ENCODE results near the gene ISYNA1. TPM values are rescaled to one million over a fixed set of nuclear protein-coding genes. Genes with fewer than 3 reads are reported as not detected.
A peak's percentile ranks its signal among the peaks of the same experiment; 100 is the strongest.

Gene ISYNA1
- total RNA-seq, 2 experiments from 2014 or later = 26.7 to 33.5 TPM

DNA sequence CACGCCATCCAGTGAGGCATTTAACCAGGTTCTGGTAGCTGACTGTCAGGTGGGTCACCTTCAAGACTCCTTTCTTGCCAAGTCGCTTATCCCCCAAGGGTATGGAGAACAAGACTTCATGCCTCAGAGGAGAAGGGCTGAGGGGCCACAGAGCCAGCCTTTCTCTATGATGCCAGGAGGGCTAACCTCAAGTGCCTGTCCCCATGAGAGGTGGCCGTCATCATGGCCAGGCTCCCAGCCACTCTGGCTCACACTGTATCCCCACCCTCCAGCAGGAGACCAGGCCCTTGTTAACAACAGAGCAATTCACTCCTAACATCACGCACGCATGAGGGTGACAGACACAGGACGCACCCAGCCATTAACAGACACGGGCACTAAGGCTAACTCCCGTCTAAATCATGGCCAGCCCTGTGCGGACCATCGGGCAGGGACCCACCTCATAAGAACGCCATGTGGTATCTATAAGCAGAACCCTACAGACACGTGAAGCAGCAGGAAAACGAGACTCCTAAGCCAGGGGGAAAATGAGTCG, 38.6 kb upstream of the ISYNA1 start:
- ChIA-PET CTCF (interaction anchor here (0.6 to 1.4 kb wide), 3 partner anchors 10 to 371 kb away, joined by 3 to 4 read pairs (median 3); no protein-coding TSS in a partner anchor), POLR2A (no interaction called here)
- DNase-seq (no peak), ATAC-seq (no peak)
- peaks cover 6% of the 10 kb centered on the region for H3K36me3 Mint-ChIP-seq (ENCODE audit: low read depth)
- H3K4me1 Mint-ChIP-seq (ENCODE audit: low read depth) = peaks cover 70% of the 10 kb centered on the region
- H3K9me3 Mint-ChIP-seq (ENCODE audit: insufficient read depth) = no peaks in the 10 kb centered on the region
- H3K27me3 Mint-ChIP-seq (ENCODE audit: low read depth) = no peaks in the 10 kb centered on the region
- H3K4me3 Mint-ChIP-seq = no peak overlapping the region
- H3K27ac Mint-ChIP-seq = peak overlapping the region; percentile 12

DNA sequence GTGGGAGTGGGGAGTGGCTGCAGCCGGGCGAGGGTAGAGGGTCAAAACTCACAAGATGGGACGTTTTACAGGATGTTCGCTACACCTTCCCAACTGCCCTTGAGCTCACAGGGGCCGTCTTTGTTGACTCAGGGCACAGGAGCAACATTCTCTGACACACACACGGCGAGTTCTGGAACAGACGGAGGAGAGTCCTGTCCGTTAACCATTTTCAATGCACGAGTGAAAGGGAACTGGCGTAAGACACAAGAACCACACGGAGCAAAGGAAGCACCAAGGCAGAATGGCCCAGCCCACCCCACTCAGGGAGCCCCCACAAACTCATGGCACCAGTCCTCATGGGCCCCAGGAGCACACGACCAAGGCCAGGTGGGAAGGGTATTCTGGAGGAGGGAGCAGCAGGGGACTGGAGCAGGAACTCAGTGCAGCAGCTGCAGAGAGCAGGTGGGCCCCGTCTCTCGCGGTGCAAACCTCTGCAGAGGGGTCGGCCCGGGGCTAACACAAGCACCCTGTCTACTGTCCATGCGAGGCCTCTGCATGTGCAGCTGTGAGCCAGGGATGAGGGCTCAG, 37.9 kb upstream of the ISYNA1 start:
- Mint-ChIP-seq H3K4me3 (no peak overlapping the region), H3K27ac (peak overlapping the region; percentile 64), H3K27me3 (ENCODE audit: low read depth) (no peaks in the 10 kb centered on the region), H3K9me3 (ENCODE audit: insufficient read depth) (no peaks in the 10 kb centered on the region), H3K4me1 (ENCODE audit: low read depth) (peaks cover 64% of the 10 kb centered on the region), H3K36me3 (ENCODE audit: low read depth) (peaks cover 3% of the 10 kb centered on the region)
- ATAC-seq (no peak), DNase-seq (no peak)
- ChIA-PET POLR2A (interaction anchor here (0.6 kb wide), 1 partner anchor 203 kb away, joined by 3 read pairs; no protein-coding TSS in a partner anchor), CTCF (interaction anchor here (1.0 to 1.4 kb wide), 2 partner anchors 44 to 372 kb away, joined by 3 read pairs; no protein-coding TSS in a partner anchor)

DNA sequence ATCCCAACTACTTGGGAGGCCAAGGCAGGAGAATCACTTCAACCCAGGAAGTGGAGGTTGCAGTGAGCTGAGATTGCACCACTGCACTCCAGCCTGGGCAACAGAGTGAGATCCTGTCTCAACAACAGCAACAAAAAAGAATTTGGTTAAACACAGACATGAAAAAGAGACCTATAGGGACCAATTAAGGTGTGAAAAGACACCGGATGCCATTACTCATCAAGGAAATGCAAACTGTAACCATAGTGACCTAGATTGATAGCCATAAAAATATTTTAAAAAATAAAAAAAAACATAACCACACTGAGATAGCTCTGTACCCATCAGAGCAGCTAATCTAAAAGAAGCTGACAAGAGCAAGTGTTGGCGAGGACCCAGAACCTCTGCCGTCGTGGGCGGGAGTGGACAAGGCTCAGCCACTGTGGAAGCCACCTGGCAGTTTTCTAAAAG, 37.1 kb upstream of the ISYNA1 start:
- DNase-seq (no peak), ATAC-seq (peak; percentile 62)
- H3K36me3 Mint-ChIP-seq (ENCODE audit: low read depth) = peaks cover 8% of the 10 kb centered on the region

GRCh38 chr19:18474366-18474887, 36.5 kb upstream of the ISYNA1 start:
- Mint-ChIP-seq H3K27me3 (ENCODE audit: low read depth) (no peaks in the 10 kb centered on the region), H3K4me1 (ENCODE audit: low read depth) (peaks cover 58% of the 10 kb centered on the region), H3K36me3 (ENCODE audit: low read depth) (peaks cover 8% of the 10 kb centered on the region), H3K27ac (peak overlapping the region; percentile 64), H3K4me3 (no peak overlapping the region), H3K9me3 (ENCODE audit: insufficient read depth) (no peaks in the 10 kb centered on the region)
- CTCF ChIA-PET = interaction anchor here (6.7 kb wide), 1 partner anchor 46 kb away, joined by 38 read pairs; the partner anchor contains the start of gene ELL
- DNase-seq = no peak
- POLR2A ChIA-PET = no interaction called here
- no peak for ATAC-seq

More for the DNA sequence above, 37.1 kb upstream of the ISYNA1 start:
- CTCF ChIA-PET = interaction anchor here (1.4 kb wide), 1 partner anchor 373 kb away, joined by 3 read pairs; no protein-coding TSS in a partner anchor
- H3K27ac Mint-ChIP-seq = peak overlapping the region; percentile 64
- H3K27me3 Mint-ChIP-seq (ENCODE audit: low read depth) = no peaks in the 10 kb centered on the region
- H3K4me1 Mint-ChIP-seq (ENCODE audit: low read depth) = peaks cover 62% of the 10 kb centered on the region
- no peaks in the 10 kb centered on the region for H3K9me3 Mint-ChIP-seq (ENCODE audit: insufficient read depth)
- H3K4me3 Mint-ChIP-seq = no peak overlapping the region
- POLR2A ChIA-PET = no interaction called here

GRCh38 chr19:18473706-18474087, 35.8 kb upstream of the ISYNA1 start:
- Mint-ChIP-seq H3K27me3 (ENCODE audit: low read depth) (no peaks in the 10 kb centered on the region), H3K27ac (peak overlapping the region; percentile 25), H3K36me3 (ENCODE audit: low read depth) (peaks cover 6% of the 10 kb centered on the region), H3K9me3 (ENCODE audit: insufficient read depth) (no peaks in the 10 kb centered on the region), H3K4me1 (ENCODE audit: low read depth) (peaks cover 53% of the 10 kb centered on the region), H3K4me3 (no peak overlapping the region)
- no peak for ATAC-seq
- POLR2A ChIA-PET = interaction anchor here (0.5 kb wide), 1 partner anchor 26 kb away, joined by 3 read pairs; no protein-coding TSS in a partner anchor
- CTCF ChIA-PET = interaction anchor here (1.2 to 6.7 kb wide), 3 partner anchors 25 to 373 kb away, joined by 3 to 38 read pairs (median 3); partner anchors contain the start of gene ELL
- no peak for DNase-seq

- CTCF ChIA-PET = interaction anchor here (1.0 to 6.7 kb wide), 4 partner anchors 26 to 443 kb away, joined by 3 to 38 read pairs (median 4); partner anchors contain the start of gene ELL
- no peak for ATAC-seq
- POLR2A ChIA-PET = interaction anchor here (0.6 to 1.0 kb wide), 2 partner anchors 32 to 49 kb away, joined by 3 read pairs; partner anchors contain the start of gene ELL
- H3K27ac Mint-ChIP-seq = peak overlapping the region; percentile 25
- no peaks in the 10 kb centered on the region for H3K9me3 Mint-ChIP-seq (ENCODE audit: insufficient read depth)
- H3K36me3 Mint-ChIP-seq (ENCODE audit: low read depth) = peaks cover 6% of the 10 kb centered on the region
- H3K4me3 Mint-ChIP-seq = no peak overlapping the region
- no peak for DNase-seq
- peaks cover 50% of the 10 kb centered on the region for H3K4me1 Mint-ChIP-seq (ENCODE audit: low read depth)
- no peaks in the 10 kb centered on the region for H3K27me3 Mint-ChIP-seq (ENCODE audit: low read depth)
These were observed 35.2 kb upstream of the ISYNA1 start for GRCh38 chr19:18473003-18473705.

- Mint-ChIP-seq H3K9me3 (ENCODE audit: insufficient read depth) (no peaks in the 10 kb centered on the region), H3K36me3 (ENCODE audit: low read depth) (peaks cover 6% of the 10 kb centered on the region), H3K4me3 (no peak overlapping the region), H3K27ac (peak overlapping the region; percentile 11), H3K4me1 (ENCODE audit: low read depth) (peaks cover 33% of the 10 kb centered on the region), H3K27me3 (ENCODE audit: low read depth) (no peaks in the 10 kb centered on the region)
- ChIA-PET CTCF (interaction anchor here (0.7 to 6.7 kb wide), 13 partner anchors 9 to 376 kb away, joined by 3 to 38 read pairs (median 5); partner anchors contain the start of genes ELL and UBA52), POLR2A (interaction anchor here (0.6 kb wide), 1 partner anchor 198 kb away, joined by 6 read pairs; no protein-coding TSS in a partner anchor)
- DNase-seq = no peak
- ATAC-seq = no peak
These were observed 32.9 kb upstream of the ISYNA1 start for GRCh38 chr19:18470787-18471186.

DNA sequence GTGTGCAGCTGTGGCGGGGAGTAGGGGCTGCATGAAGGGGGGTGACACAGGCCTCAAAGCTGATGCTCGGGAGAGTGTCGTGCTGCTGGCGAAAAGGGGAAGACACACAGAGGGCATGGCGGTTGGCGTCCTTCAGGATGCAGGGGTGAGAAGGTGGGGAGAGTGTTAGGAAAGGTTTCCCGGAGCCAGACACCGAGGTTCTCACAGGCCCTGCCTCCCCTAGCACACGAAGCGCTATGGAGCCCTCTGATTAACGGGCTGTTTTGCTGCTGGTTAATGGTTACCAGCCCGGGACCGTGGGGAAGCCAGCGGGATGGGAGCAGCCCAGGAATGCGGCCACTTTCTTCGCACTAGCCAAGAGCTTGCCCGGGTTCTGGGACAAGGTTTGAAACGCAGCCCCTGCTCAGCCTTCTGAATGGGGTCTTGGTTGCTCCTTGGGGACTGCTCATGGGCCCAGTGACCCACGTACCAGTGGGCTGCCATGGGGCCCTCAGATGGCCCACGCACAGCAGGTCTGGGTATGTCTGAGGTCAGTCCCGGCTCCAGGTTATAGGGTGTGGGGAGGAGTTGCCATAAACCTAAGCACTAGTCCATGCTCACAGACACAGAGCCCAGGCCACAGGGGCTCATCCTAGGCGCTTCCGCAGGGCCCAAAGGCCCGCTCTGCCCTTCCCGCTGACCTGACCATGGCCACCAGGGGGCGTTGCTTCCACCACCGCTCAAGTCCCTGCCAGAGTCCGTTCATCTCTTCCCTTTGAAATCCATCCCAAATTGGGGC, 31.3 kb upstream of the ISYNA1 start:
- H3K9me3 Mint-ChIP-seq (ENCODE audit: insufficient read depth) = no peaks in the 10 kb centered on the region
- H3K27me3 Mint-ChIP-seq (ENCODE audit: low read depth) = no peaks in the 10 kb centered on the region
- ChIA-PET CTCF (interaction anchor here (0.6 to 6.7 kb wide), 19 partner anchors 7 to 378 kb away, joined by 3 to 38 read pairs (median 4); partner anchors contain the start of genes ELL, REX1BD and UBA52), POLR2A (interaction anchor here (0.8 kb wide), 1 partner anchor 74 kb away, joined by 3 read pairs; the partner anchor contains the start of gene FKBP8)
- no peak overlapping the region for H3K4me3 Mint-ChIP-seq
- H3K4me1 Mint-ChIP-seq (ENCODE audit: low read depth) = peaks cover 32% of the 10 kb centered on the region
- DNase-seq = peak; percentile 69
- H3K36me3 Mint-ChIP-seq (ENCODE audit: low read depth) = peaks cover 14% of the 10 kb centered on the region
- no peak overlapping the region for H3K27ac Mint-ChIP-seq
- ATAC-seq = peak; percentile 49

GRCh38 chr19:18468517-18468916, 30.6 kb upstream of the ISYNA1 start:
- H3K27me3 Mint-ChIP-seq (ENCODE audit: low read depth) = no peaks in the 10 kb centered on the region
- H3K27ac Mint-ChIP-seq = no peak overlapping the region
- ATAC-seq (no peak), DNase-seq (no peak)
- no peaks in the 10 kb centered on the region for H3K9me3 Mint-ChIP-seq (ENCODE audit: insufficient read depth)
- CTCF ChIA-PET = interaction anchor here (0.8 to 6.7 kb wide), 8 partner anchors 11 to 378 kb away, joined by 3 to 38 read pairs (median 10); partner anchors contain the start of genes ELL and REX1BD
- H3K4me3 Mint-ChIP-seq = no peak overlapping the region
- POLR2A ChIA-PET = no interaction called here
- peaks cover 32% of the 10 kb centered on the region for H3K4me1 Mint-ChIP-seq (ENCODE audit: low read depth)
- peaks cover 14% of the 10 kb centered on the region for H3K36me3 Mint-ChIP-seq (ENCODE audit: low read depth)

GRCh38 chr19:18467978-18468377, 30.0 kb upstream of the ISYNA1 start:
- POLR2A ChIA-PET = no interaction called here
- peaks cover 32% of the 10 kb centered on the region for H3K4me1 Mint-ChIP-seq (ENCODE audit: low read depth)
- H3K27ac Mint-ChIP-seq = peak overlapping the region; percentile 31

More at GRCh38 chr19:18467978-18468377, 30.0 kb upstream of the ISYNA1 start:
- no peaks in the 10 kb centered on the region for H3K27me3 Mint-ChIP-seq (ENCODE audit: low read depth)
- ATAC-seq = no peak
- peaks cover 15% of the 10 kb centered on the region for H3K36me3 Mint-ChIP-seq (ENCODE audit: low read depth)
- DNase-seq = no peak
- H3K9me3 Mint-ChIP-seq (ENCODE audit: insufficient read depth) = no peaks in the 10 kb centered on the region
- CTCF ChIA-PET = interaction anchor here (1.2 to 6.7 kb wide), 4 partner anchors 10 to 379 kb away, joined by 4 to 38 read pairs (median 10); partner anchors contain the start of genes ELL and REX1BD
- H3K4me3 Mint-ChIP-seq = no peak overlapping the region
